H1 (cell line): ENCODE results near the gene ZNF771. TPM values are rescaled to one million over a fixed set of nuclear protein-coding genes. Genes with fewer than 3 reads are reported as not detected.
A peak's percentile ranks its signal among the peaks of the same experiment; 100 is the strongest.

Experiments
- CBX8 ChIP-seq: fragments of 300-800, 300-1000 bp; sonication (generic); IDR thresholded peaks from 2 replicates; pipeline ENCODE4 v1.7.1; 2016; ENCODE audit warnings: low read depth, low read length, borderline replicate concordance
- GTF2F1 ChIP-seq: IDR thresholded peaks from 2 replicates; pipeline ENCODE4 v1.6.1; 2012; ENCODE audit warnings: low read depth, low read length, improper control_type of control experiment, borderline replicate concordance
- MAX ChIP-seq: IDR thresholded peaks from 2 replicates; pipeline ENCODE4 v1.6.1; 2012; ENCODE audit warnings: inconsistent platforms
- PHF8 ChIP-seq: fragments of 200-600 bp; sonication (generic); conservative IDR thresholded peaks from 2 replicates; pipeline ENCODE4 v1.7.1; 2012; ENCODE audit warnings: low read depth, mild to moderate bottlenecking, inconsistent platforms, low read length, moderate library complexity
- SIX5 ChIP-seq: IDR thresholded peaks from 2 replicates; pipeline ENCODE4 v1.6.1; 2011; ENCODE audit warnings: mild to moderate bottlenecking, low read depth, low read length
- SP2 ChIP-seq: IDR thresholded peaks from 2 replicates; pipeline ENCODE4 v1.6.1; 2012; ENCODE audit warnings: mild to moderate bottlenecking, low read length, inconsistent platforms
- ZNF274 ChIP-seq: IDR thresholded peaks from 2 replicates; pipeline ENCODE4 v1.7.0; 2012; ENCODE audit warnings: low read length, borderline replicate concordance; ENCODE audit errors: extremely low read depth
- polyA plus RNA-seq, 7 experiments: library from polyadenylated mRNA; depleted of rRNA in 3 of 7; stranded (reverse) in 5 of 7; unstranded in 2 of 7; fragments of >200 nt in 5 of 7; fragments of 200-250 nt in 2 of 7; gene quantifications; 1 replicate in 5 of 7; 2 replicates in 1 of 7; 4 replicates in 1 of 7; pipeline versions ENCODE4 v1.2.1 to v1.2.3, GENCODE V29; 2011 to 2013; ENCODE audit warnings: missing spikeins in 2 of 7, mixed read lengths in 2 of 7
- total RNA-seq: library from RNA; stranded (reverse); fragmentation: NEBNext Ultra II Directional; extraction: Animal tissue kit (Norgen Biotek cat#: 25700); gene quantifications from 2 replicates; pipeline ENCODE4 v1.2.1, GENCODE V29; 2021
- TF ChIP-seq, protein P1 (sequence below): fragments of 300-600 bp; sonication (generic); IDR thresholded peaks from 2 replicates; pipeline ENCODE4 v1.7.1; 2012; ENCODE audit warnings: low read length, moderate library complexity, mild to moderate bottlenecking, inconsistent platforms; ENCODE audit not compliant: insufficient replicate concordance
- TF ChIP-seq, protein P2 (sequence below): IDR thresholded peaks from 2 replicates; pipeline ENCODE4 v1.6.1; 2011; ENCODE audit warnings: low read depth, mild to moderate bottlenecking, low read length; ENCODE audit not compliant: insufficient read depth

Gene ZNF771
- total and polyA plus RNA-seq, 2 of the 8 experiments (the other 6 are each of a cell fraction or from before 2014, with no cell fraction given): 10.6 to 15.7 TPM

DNA sequence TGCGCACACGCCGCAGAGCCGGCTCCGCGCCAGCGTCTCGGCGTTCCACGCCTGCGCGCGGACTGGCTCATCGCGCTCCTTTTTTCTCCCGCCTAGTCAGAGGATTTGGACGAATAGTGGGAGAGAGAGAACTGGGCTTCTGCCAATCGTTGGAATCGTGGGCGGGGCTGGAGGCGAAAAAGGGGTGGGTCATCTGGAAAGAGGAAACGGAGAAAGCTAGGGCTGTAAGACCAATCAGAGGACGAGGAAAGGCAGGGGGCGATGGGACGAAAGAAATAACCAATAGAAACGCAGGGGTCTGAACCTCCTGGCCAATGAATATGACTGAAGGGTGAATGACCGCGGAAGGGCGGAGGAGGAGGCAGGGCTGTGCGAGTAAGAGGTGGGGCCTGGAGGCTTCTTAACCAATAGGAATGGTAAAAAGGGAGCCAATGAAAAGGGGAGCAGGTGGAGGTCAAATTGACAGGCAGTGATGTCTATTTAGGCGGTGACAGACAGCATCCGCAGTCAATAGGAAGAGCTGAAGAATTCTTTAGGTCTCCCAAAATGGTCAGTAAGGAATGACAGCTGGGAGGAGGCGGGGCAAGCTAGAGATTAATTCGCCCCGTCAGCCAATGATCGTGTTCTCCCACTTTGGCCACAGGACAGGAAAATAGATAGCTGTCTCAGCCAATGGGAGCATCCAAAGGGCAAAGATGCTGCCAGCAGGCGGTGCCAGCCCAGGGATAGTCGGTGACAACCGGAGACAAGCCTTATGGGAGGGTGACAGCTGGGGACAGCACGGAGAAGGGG, 36.8 kb upstream of the ZNF771 start, which contains the start of gene TBC1D10B (continued):
- TF ChIP-seq, protein P1, sequence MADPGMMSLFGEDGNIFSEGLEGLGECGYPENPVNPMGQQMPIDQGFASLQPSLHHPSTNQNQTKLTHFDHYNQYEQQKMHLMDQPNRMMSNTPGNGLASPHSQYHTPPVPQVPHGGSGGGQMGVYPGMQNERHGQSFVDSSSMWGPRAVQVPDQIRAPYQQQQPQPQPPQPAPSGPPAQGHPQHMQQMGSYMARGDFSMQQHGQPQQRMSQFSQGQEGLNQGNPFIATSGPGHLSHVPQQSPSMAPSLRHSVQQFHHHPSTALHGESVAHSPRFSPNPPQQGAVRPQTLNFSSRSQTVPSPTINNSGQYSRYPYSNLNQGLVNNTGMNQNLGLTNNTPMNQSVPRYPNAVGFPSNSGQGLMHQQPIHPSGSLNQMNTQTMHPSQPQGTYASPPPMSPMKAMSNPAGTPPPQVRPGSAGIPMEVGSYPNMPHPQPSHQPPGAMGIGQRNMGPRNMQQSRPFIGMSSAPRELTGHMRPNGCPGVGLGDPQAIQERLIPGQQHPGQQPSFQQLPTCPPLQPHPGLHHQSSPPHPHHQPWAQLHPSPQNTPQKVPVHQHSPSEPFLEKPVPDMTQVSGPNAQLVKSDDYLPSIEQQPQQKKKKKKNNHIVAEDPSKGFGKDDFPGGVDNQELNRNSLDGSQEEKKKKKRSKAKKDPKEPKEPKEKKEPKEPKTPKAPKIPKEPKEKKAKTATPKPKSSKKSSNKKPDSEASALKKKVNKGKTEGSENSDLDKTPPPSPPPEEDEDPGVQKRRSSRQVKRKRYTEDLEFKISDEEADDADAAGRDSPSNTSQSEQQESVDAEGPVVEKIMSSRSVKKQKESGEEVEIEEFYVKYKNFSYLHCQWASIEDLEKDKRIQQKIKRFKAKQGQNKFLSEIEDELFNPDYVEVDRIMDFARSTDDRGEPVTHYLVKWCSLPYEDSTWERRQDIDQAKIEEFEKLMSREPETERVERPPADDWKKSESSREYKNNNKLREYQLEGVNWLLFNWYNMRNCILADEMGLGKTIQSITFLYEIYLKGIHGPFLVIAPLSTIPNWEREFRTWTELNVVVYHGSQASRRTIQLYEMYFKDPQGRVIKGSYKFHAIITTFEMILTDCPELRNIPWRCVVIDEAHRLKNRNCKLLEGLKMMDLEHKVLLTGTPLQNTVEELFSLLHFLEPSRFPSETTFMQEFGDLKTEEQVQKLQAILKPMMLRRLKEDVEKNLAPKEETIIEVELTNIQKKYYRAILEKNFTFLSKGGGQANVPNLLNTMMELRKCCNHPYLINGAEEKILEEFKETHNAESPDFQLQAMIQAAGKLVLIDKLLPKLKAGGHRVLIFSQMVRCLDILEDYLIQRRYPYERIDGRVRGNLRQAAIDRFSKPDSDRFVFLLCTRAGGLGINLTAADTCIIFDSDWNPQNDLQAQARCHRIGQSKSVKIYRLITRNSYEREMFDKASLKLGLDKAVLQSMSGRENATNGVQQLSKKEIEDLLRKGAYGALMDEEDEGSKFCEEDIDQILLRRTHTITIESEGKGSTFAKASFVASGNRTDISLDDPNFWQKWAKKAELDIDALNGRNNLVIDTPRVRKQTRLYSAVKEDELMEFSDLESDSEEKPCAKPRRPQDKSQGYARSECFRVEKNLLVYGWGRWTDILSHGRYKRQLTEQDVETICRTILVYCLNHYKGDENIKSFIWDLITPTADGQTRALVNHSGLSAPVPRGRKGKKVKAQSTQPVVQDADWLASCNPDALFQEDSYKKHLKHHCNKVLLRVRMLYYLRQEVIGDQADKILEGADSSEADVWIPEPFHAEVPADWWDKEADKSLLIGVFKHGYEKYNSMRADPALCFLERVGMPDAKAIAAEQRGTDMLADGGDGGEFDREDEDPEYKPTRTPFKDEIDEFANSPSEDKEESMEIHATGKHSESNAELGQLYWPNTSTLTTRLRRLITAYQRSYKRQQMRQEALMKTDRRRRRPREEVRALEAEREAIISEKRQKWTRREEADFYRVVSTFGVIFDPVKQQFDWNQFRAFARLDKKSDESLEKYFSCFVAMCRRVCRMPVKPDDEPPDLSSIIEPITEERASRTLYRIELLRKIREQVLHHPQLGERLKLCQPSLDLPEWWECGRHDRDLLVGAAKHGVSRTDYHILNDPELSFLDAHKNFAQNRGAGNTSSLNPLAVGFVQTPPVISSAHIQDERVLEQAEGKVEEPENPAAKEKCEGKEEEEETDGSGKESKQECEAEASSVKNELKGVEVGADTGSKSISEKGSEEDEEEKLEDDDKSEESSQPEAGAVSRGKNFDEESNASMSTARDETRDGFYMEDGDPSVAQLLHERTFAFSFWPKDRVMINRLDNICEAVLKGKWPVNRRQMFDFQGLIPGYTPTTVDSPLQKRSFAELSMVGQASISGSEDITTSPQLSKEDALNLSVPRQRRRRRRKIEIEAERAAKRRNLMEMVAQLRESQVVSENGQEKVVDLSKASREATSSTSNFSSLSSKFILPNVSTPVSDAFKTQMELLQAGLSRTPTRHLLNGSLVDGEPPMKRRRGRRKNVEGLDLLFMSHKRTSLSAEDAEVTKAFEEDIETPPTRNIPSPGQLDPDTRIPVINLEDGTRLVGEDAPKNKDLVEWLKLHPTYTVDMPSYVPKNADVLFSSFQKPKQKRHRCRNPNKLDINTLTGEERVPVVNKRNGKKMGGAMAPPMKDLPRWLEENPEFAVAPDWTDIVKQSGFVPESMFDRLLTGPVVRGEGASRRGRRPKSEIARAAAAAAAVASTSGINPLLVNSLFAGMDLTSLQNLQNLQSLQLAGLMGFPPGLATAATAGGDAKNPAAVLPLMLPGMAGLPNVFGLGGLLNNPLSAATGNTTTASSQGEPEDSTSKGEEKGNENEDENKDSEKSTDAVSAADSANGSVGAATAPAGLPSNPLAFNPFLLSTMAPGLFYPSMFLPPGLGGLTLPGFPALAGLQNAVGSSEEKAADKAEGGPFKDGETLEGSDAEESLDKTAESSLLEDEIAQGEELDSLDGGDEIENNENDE: no peak
- TF ChIP-seq, protein P2, sequence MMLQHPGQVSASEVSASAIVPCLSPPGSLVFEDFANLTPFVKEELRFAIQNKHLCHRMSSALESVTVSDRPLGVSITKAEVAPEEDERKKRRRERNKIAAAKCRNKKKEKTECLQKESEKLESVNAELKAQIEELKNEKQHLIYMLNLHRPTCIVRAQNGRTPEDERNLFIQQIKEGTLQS: no peak
- TF ChIP-seq MAX: no peak
- peak; percentile 72 for TF ChIP-seq SP2
- TF ChIP-seq GTF2F1: no peak
- TF ChIP-seq ZNF274: no peak
- TF ChIP-seq PHF8: 0 out of 2 replicates have a peak, but pooled peaks have one; percentile 35
- no peak for TF ChIP-seq CBX8
- no peak for TF ChIP-seq SIX5
